ENCODE data around the gene RPGRIP1. TPM values are rescaled to one million over a fixed set of nuclear protein-coding genes. Genes with fewer than 3 reads are reported as not detected.
A peak's percentile ranks its signal among the peaks of the same experiment; 100 is the strongest.

The RPGRIP1 gene
- total and polyA plus RNA-seq, 9 of the 15 experiments (the other 6 are each of a cell fraction or from before 2014, with no cell fraction given), result 0.47 to 0.95 (median 0.65) TPM; not detected in 1

DNA sequence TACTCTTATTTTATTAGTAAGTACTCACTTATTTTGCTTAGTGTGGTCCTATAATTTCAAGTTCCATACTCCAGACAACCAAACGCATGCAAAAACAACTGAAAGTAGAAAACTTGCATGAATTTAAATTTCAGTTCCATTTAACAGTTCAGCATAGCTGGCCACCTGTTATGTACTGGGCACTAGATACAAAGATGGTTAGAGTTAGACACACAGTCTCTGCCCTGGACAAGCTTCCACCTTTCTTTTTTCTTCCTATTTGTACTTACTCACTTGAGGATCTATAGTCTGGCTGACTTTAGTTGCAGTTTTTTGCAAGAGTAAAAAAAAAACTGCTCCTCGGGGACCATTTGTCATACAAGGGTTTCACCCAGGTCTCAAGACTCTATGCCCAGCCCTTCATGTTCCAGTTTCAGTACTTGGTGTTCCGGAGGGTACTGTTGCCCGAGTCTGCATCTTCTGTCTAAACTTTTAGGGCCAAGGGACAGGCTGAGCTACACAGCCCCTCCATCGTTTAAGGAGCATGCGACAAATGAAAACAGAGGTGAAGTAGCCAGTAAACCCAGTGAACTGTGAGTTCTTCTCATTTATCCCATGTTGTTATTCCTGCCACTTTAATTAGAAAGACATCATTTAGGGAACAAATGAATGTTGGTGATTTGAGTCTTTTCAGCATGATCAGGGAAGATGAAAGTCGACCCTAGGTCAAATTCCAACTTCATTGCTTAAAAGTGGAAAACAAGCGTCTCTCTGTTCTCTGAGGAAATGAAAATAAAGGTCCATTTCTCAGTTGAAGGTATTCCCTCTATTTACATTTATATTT lies 22.3 kb downstream of the RPGRIP1 start:
- Histone ChIP-seq H3K79me2 (ENCODE audit: control insufficient read depth, insufficient read depth, low read length) (no peaks in the 10 kb centered on the region), H3K27ac (ENCODE audit: extremely low read depth, low read depth, low read length) (no peak overlapping the region), H3K9me1 (ENCODE audit: control insufficient read depth, insufficient read depth, low read length) (no peaks in the 10 kb centered on the region), H3K9me3 (replicated peaks; ENCODE audit: control insufficient read depth, insufficient read depth, low read depth, low read length) (no peaks in the 10 kb centered on the region), H3K4me2 (ENCODE audit: insufficient read depth, low read length) (no peak overlapping the region), H4K20me1 (replicated peaks; ENCODE audit: control insufficient read depth, insufficient read depth, low read length) (no peaks in the 10 kb centered on the region), H3K27me3 (ENCODE audit: control insufficient read depth in 2 of 2, insufficient read depth in 2 of 2, low read length in 2 of 2) (no peaks in the 10 kb centered on the region), H3K36me3 (ENCODE audit: control insufficient read depth, insufficient read depth, low read length) (no peaks in the 10 kb centered on the region), H3K4me3 (no peak overlapping the region), H3K9ac (ENCODE audit: insufficient read depth in 1 of 2, low read depth in 2 of 2, low read length in 2 of 2) (no peak overlapping the region), H3K4me1 (replicated peaks in 1 of 2; ENCODE audit: control insufficient read depth in 2 of 2, insufficient read depth in 2 of 2, low read length in 2 of 2) (peaks cover 3 to 24% of the 10 kb centered on the region in 2 experiments; a peak in 3 of 5 replicates), H2AFZ (ENCODE audit: low read depth, low read length) (peak overlapping the region; percentile 55; the same call in 1 of the 2 replicates)
- FAIRE-seq (no peak), DNase-seq (ENCODE audit: extremely low read depth in 1 of 4, low spot score in 3 of 4) (no peak), ATAC-seq (no peak)
- POLR2A ChIA-PET, result no interaction called here
- BruUV-seq (replicated peaks), result no TSS peak
- CTCF ChIA-PET (ENCODE audit: low intra/inter-chr PET ratio), result no interaction called here
- intact Hi-C loops (cut with micrococcal nuclease) (no loop called here), in situ Hi-C loops (cut with MboI) (no loop called here)
- WGBS (ENCODE audit: insufficient coverage, low coverage, missing lambda C conversion rate), result 45% methylated on average over 8 of the region's 8 CpGs
- TF ChIP-seq YBX1 (IDR thresholded peaks at IDR 0.05) (no peak), POLR2AphosphoS5 (IDR thresholded peaks at IDR 0.05; ENCODE audit: control insufficient read depth, insufficient read depth, low read depth, low read length) (no peak), PHB (CRISPR knock-in tag; IDR thresholded peaks at IDR 0.05) (no peak), ZC3H11A (IDR thresholded peaks at IDR 0.05; ENCODE audit: low read depth, low read length) (no peak), ZNF175 (CRISPR knock-in tag; IDR thresholded peaks at IDR 0.05; ENCODE audit: low read depth) (no peak), PPARD (CRISPR knock-in tag; IDR thresholded peaks at IDR 0.05) (no peak), ZEB2 (IDR thresholded peaks at IDR 0.05) (no peak), DDX20 (tag; IDR thresholded peaks at IDR 0.05; ENCODE audit: low read depth) (no peak)
- TF ChIP-seq, protein P1, sequence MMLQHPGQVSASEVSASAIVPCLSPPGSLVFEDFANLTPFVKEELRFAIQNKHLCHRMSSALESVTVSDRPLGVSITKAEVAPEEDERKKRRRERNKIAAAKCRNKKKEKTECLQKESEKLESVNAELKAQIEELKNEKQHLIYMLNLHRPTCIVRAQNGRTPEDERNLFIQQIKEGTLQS (IDR thresholded peaks at IDR 0.05), result no peak
- TF ChIP-seq, protein P1 (CRISPR knock-in tag; conservative IDR thresholded peaks at IDR 0.05), result no peak
- TF ChIP-seq, protein P2, sequence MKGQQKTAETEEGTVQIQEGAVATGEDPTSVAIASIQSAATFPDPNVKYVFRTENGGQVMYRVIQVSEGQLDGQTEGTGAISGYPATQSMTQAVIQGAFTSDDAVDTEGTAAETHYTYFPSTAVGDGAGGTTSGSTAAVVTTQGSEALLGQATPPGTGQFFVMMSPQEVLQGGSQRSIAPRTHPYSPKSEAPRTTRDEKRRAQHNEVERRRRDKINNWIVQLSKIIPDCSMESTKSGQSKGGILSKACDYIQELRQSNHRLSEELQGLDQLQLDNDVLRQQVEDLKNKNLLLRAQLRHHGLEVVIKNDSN (CRISPR knock-in tag; IDR thresholded peaks at IDR 0.05), result no peak
- TF ChIP-seq, protein P3, sequence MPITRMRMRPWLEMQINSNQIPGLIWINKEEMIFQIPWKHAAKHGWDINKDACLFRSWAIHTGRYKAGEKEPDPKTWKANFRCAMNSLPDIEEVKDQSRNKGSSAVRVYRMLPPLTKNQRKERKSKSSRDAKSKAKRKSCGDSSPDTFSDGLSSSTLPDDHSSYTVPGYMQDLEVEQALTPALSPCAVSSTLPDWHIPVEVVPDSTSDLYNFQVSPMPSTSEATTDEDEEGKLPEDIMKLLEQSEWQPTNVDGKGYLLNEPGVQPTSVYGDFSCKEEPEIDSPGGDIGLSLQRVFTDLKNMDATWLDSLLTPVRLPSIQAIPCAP (CRISPR knock-in tag; IDR thresholded peaks at IDR 0.05; ENCODE audit: borderline replicate concordance), result no peak
